Adrenal gland (tissue), 12 donors: ENCODE results near the gene COPZ1. TPM values are rescaled to one million over a fixed set of nuclear protein-coding genes. Genes with fewer than 3 reads are reported as not detected.

Source experiments
- DNase-seq, 7 donors: peaks; one replicate each; pipeline ENCODE4 v3.0.0-alpha.2; 2019 to 2020
- H3K27ac ChIP-seq, 5 donors: fragments of 200-600 bp; sonication (generic) in 4 of 5; 1 replicate in 3 of 5; 2 replicates in 2 of 5; pipeline versions ENCODE4 v1.5.1 to v1.8.0; 2016 to 2020; ENCODE audit warnings: mild to moderate bottlenecking in 1 of 5
- H3K27me3 ChIP-seq: fragments of 200-600 bp; 2 replicates; pipeline ENCODE4 v1.8.0; 2021
- H3K36me3 ChIP-seq, 2 donors: fragments of 200-600 bp; replicated peaks in 1 of 2; 1 replicate in 1 of 2; 2 replicates in 1 of 2; pipeline versions ENCODE4 v1.5.1 to v1.8.0; 2018 to 2022
- H3K4me1 ChIP-seq, 2 donors: fragments of 200-600 bp; replicated peaks in 1 of 2; 1 replicate in 1 of 2; 2 replicates in 1 of 2; pipeline versions ENCODE4 v1.5.1 to v1.8.0; 2018 to 2021
- H3K4me3 ChIP-seq, 4 donors: fragments of 200-600 bp; sonication (generic) in 3 of 4; one replicate each; pipeline ENCODE4 v1.5.1; 2016 to 2018
- H3K9me3 ChIP-seq, 3 donors: fragments of 200-600 bp; sonication (generic) in 1 of 3; replicated peaks in 1 of 3; 1 replicate in 2 of 3; 2 replicates in 1 of 3; pipeline versions ENCODE4 v1.5.1 to v1.8.0; 2016 to 2021
- CTCF ChIP-seq, 6 experiments: fragments of 450-650 bp in 4 of 6; fragments of 200-600 bp in 2 of 6; sonication (generic) in 1 of 6; IDR thresholded peaks; 1 replicate in 5 of 6; 2 replicates in 1 of 6; pipeline versions ENCODE4 v1.5.1 to v1.8.0; 2016 to 2021; ENCODE audit warnings: antibody characterized with exemption in 6 of 6, mild to moderate bottlenecking in 2 of 6, moderate library complexity in 1 of 6
- POLR2A ChIP-seq, 2 donors: fragments of 450-650 bp; IDR thresholded peaks; one replicate each; pipeline ENCODE4 v1.6.1; 2017; ENCODE audit warnings: antibody characterized with exemption in 2 of 2, mild to moderate bottlenecking in 2 of 2, moderate library complexity in 1 of 2
- WGBS, 4 donors: extraction: QIAGEN DNeasy Blood & Tissue Kit in 2 of 4; methylation state at CpG; one replicate each; pipeline versions ENCODE4 v1.1.5 to v1.1.7; 2013 to 2017; 5-methylcytosine and 5-hydroxymethylcytosine counted together
- intact Hi-C, 2 donors: fragments of 100-400 bp; cut with DNase I; formaldehyde crosslinking; loops; one replicate each; pipeline versions ENCODE4 v1.14.1 to v1.15.0; 2022 to 2023
- polyA plus RNA-seq, 3 donors: library from polyadenylated mRNA; stranded (reverse); fragments of 200-250 nt in 2 of 3; fragments of 350-450 nt in 1 of 3; fragmentation: Illumina TruSeq in 1 of 3; extraction: RNeasy Lipid Tissue Mini Kit (QIAGEN cat#74804) in 1 of 3; gene quantifications; one replicate each; pipeline ENCODE4 v1.2.3, GENCODE V29; 2013 to 2014
- total RNA-seq, 9 donors: library from RNA; depleted of rRNA in 4 of 9; stranded (reverse); fragments of >200 nt in 4 of 9; fragments of 120-200 nt in 1 of 9; fragmentation: NEBNext Ultra II Directional in 1 of 9; extraction: Animal tissue kit (Norgen Biotek cat#: 25700) in 1 of 9; gene quantifications; one replicate each; pipeline versions ENCODE4 v1.1.0 to v1.2.4, GENCODE V29; 2013 to 2023
- donor health status: healthy with polysubstance abuse.
- donor health status: Bipolar disorder and iron deficiency.
- donor health status: DM: yes; HTN: yes; CAD: no.
- donor health status: DM: no; HTN: no; CAD: no.
- donor health status: DM: no; HTN: no; CAD: no.
- donor health status: DM: yes; HTN: yes; CAD: no.

COPZ1 gene
- total and polyA plus RNA-seq, 12 donors = 54.7 to 252 (median 152) TPM

- peaks cover 2 to 36% of the 10 kb centered on the region in 2 donors for H3K4me1 ChIP-seq
- H3K9me3 ChIP-seq = no peaks in the 10 kb centered on the region
- H3K27me3 ChIP-seq = no peaks in the 10 kb centered on the region
- DNase-seq = no peak
- TF ChIP-seq POLR2A (IDR thresholded peaks at IDR 0.05) (no peak), CTCF (IDR thresholded peaks at IDR 0.05) (no peak)
- peak overlapping the region in 1 of 5 donors; percentile 32 for H3K27ac ChIP-seq
- no peaks in the 10 kb centered on the region for H3K36me3 ChIP-seq
- WGBS, 4 donors = 91 to 96% (median 93%) methylated on average over 9 to 10 of the region's 10 CpGs
- H3K4me3 ChIP-seq = no peak overlapping the region
- intact Hi-C loops = no loop called here
Observed at GRCh38 chr12:54373649-54374561, 49.0 kb downstream of the COPZ1 start.

- H3K36me3 ChIP-seq = no peaks in the 10 kb centered on the region
- H3K9me3 ChIP-seq = no peaks in the 10 kb centered on the region
- no peaks in the 10 kb centered on the region for H3K27me3 ChIP-seq
- H3K27ac ChIP-seq = peak overlapping the region in 2 of 5 donors; percentile 32 to 38
- intact Hi-C loops = no loop called here
- no peak for DNase-seq
- peaks cover 5 to 32% of the 10 kb centered on the region in 2 donors for H3K4me1 ChIP-seq
- WGBS, 4 donors = 59 to 70% (median 66%) methylated on average over 2 of the region's 2 CpGs
- no peak overlapping the region for H3K4me3 ChIP-seq
- no peak for TF ChIP-seq POLR2A (IDR thresholded peaks at IDR 0.05)
- no peak for TF ChIP-seq CTCF (IDR thresholded peaks at IDR 0.05)
Observed at GRCh38 chr12:54374562-54375258, 49.8 kb downstream of the COPZ1 start.

- 54 to 84% (median 78%) methylated on average over 2 of the region's 2 CpGs for WGBS, 4 donors
- intact Hi-C loops = no loop called here
- peak overlapping the region in 1 of 5 donors; percentile 38 for H3K27ac ChIP-seq
Observed at GRCh38 chr12:54375259-54375579, 50.3 kb downstream of the COPZ1 start.

More at GRCh38 chr12:54375259-54375579, 50.3 kb downstream of the COPZ1 start:
- TF ChIP-seq POLR2A (IDR thresholded peaks at IDR 0.05) (no peak), CTCF (IDR thresholded peaks at IDR 0.05) (no peak)
- no peaks in the 10 kb centered on the region for H3K9me3 ChIP-seq
- no peaks in the 10 kb centered on the region for H3K27me3 ChIP-seq
- H3K4me1 ChIP-seq = peaks cover 5 to 28% of the 10 kb centered on the region in 2 donors
- H3K36me3 ChIP-seq = no peaks in the 10 kb centered on the region
- H3K4me3 ChIP-seq = no peak overlapping the region
- no peak for DNase-seq
